Upper lobe of left lung (tissue), 6 donors: ENCODE data around the gene WBP1L. TPM values are rescaled to one million over a fixed set of nuclear protein-coding genes. Genes with fewer than 3 reads are reported as not detected.

Source experiments
- ATAC-seq, 2 donors: fragments of 200-7000 bp; cut with Tn5 transposase; one replicate each; pipeline ENCODE4 v1.9.1; 2022; ENCODE audit warnings: mild to moderate bottlenecking in 2 of 2, moderate library complexity in 2 of 2; ENCODE audit not compliant: low FRiP score in 2 of 2
- DNase-seq, 2 donors: peaks; one replicate each; pipeline ENCODE4 v3.0.0-alpha.2; 2019 to 2020
- H3K27ac ChIP-seq, 4 donors: fragments of 200-600 bp; sonication (generic); one replicate each; pipeline ENCODE4 v1.5.1; 2016 to 2019
- H3K27me3 ChIP-seq, 4 donors: fragments of 200-600 bp; sonication (generic); one replicate each; pipeline ENCODE4 v1.5.1; 2017 to 2019
- H3K36me3 ChIP-seq, 4 donors: fragments of 200-600 bp; sonication (generic); one replicate each; pipeline ENCODE4 v1.5.1; 2016 to 2019
- H3K4me1 ChIP-seq, 4 donors: fragments of 200-600 bp; sonication (generic); one replicate each; pipeline ENCODE4 v1.5.1; 2018 to 2019
- H3K4me3 ChIP-seq, 4 donors: fragments of 200-600 bp; sonication (generic); one replicate each; pipeline ENCODE4 v1.5.1; 2017 to 2019; ENCODE audit warnings: mild to moderate bottlenecking in 2 of 4, moderate library complexity in 1 of 4
- H3K9me3 ChIP-seq, 4 donors: fragments of 200-600 bp; sonication (generic); one replicate each; pipeline ENCODE4 v1.5.1; 2018 to 2019
- CTCF ChIP-seq, 6 experiments: fragments of 450-650 bp in 4 of 6; fragments of 200-600 bp in 2 of 6; sonication (generic) in 2 of 6; IDR thresholded peaks; one replicate each; pipeline ENCODE4 v1.5.1; 2016 to 2019; ENCODE audit warnings: antibody characterized with exemption in 6 of 6
- EP300 ChIP-seq, 4 donors: sonication (generic); formaldehyde crosslinking; IDR thresholded peaks; one replicate each; pipeline ENCODE4 v1.5.1; 2017; ENCODE audit warnings: antibody characterized with exemption in 4 of 4, control low read depth in 2 of 4
- POLR2A ChIP-seq, 4 donors: fragments of 450-650 bp; IDR thresholded peaks; one replicate each; pipeline ENCODE4 v1.5.1; 2016 to 2017; ENCODE audit warnings: antibody characterized with exemption in 4 of 4, mild to moderate bottlenecking in 2 of 4
- POLR2AphosphoS5 ChIP-seq, 2 donors: sonication (generic); formaldehyde crosslinking; IDR thresholded peaks; one replicate each; pipeline ENCODE4 v1.5.1; 2017; ENCODE audit warnings: antibody characterized with exemption in 2 of 2
- WGBS, 2 donors: methylation state at CpG; one replicate each; pipeline ENCODE4 v1.1.5; 2017 to 2018; 5-methylcytosine and 5-hydroxymethylcytosine counted together
- total RNA-seq, 6 donors: library from RNA; depleted of rRNA in 4 of 6; stranded (reverse); fragments of >200 nt in 4 of 6; gene quantifications; one replicate each; pipeline versions ENCODE4 v1.1.0 to v1.2.1, GENCODE V29; 2016 to 2021
- donor health status: DM: no; HTN: no; CAD: no; lungs with moderate emphysema.
- donor health status: DM: no; HTN: yes; CAD: no; lungs with severe emphysema.

Gene WBP1L
- total RNA-seq, 6 donors from 2014 or later, result 41.7 to 76.6 (median 54.7) TPM

DNA sequence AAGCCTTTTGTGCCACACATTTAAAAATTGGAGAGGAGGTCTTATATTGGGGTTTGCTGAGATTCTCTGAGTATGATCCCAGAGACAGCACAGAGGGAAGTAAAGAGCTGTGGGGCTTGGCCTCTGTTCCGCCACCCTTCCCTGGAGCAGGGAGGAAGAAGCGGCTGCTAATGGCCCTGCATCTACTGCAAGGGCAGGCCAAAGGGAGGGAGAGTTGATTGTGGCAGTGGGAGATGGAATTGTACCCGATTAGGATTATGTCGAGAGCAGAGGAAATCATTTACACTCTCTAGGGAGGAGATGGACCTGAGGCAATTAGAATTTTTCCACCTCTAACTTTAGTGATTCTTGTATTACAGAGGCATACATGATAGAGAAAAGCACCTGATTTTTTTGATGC lies 64.6 kb downstream of the WBP1L start:
- ATAC-seq (no peak), DNase-seq (no peak)
- TF ChIP-seq POLR2AphosphoS5 (IDR thresholded peaks at IDR 0.05), result no peak
- TF ChIP-seq POLR2A (IDR thresholded peaks at IDR 0.05), result no peak
- TF ChIP-seq EP300 (IDR thresholded peaks at IDR 0.05), result no peak
- no peak overlapping the region for H3K27ac ChIP-seq
- peaks cover 8 to 50% (median 34%) of the 10 kb centered on the region in 4 donors for H3K36me3 ChIP-seq
- peaks cover 6 to 24% (median 23%) of the 10 kb centered on the region in 4 donors for H3K4me1 ChIP-seq
- H3K27me3 ChIP-seq, result no peaks in the 10 kb centered on the region
- 91 to 92% methylated on average over 4 of the region's 4 CpGs for WGBS, 2 donors
- no peak overlapping the region for H3K4me3 ChIP-seq
- H3K9me3 ChIP-seq, result no peaks in the 10 kb centered on the region

DNA sequence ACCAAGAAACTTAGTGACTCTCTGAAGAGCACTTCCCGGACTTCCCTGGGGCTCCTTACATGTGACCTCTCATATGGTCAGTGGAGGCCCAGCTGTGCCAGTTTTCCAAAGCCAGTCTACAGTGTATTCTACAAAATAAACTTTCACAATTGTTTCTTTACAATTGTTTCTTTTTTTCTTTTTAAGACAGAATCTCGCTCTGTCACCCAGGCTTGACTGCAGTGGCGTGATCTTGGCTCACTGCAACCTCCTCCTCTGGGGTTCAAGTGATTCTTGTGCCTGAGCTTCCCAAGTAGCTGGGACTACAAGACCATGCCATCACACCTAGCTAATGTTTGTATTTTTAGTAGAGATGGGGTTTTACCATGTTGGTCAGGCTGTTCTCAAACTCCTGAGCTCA lies 67.6 kb downstream of the WBP1L start:
- WGBS, 2 donors, result 96 to 100% methylated on average over 3 of the region's 3 CpGs
- H3K27me3 ChIP-seq, result no peaks in the 10 kb centered on the region
- no peak for DNase-seq
- TF ChIP-seq POLR2AphosphoS5 (IDR thresholded peaks at IDR 0.05), result no peak
- TF ChIP-seq CTCF (IDR thresholded peaks at IDR 0.05), result no peak
- no peak for TF ChIP-seq EP300 (IDR thresholded peaks at IDR 0.05)
- TF ChIP-seq POLR2A (IDR thresholded peaks at IDR 0.05), result no peak
- H3K27ac ChIP-seq, result peak overlapping the region in 2 of 4 donors; percentile 61 to 64
- no peaks in the 10 kb centered on the region for H3K9me3 ChIP-seq
- no peak overlapping the region for H3K4me3 ChIP-seq
- no peak for ATAC-seq
- peaks cover 24 to 47% (median 41%) of the 10 kb centered on the region in 4 donors for H3K4me1 ChIP-seq
- H3K36me3 ChIP-seq, result peaks cover 14 to 59% (median 43%) of the 10 kb centered on the region in 4 donors

GRCh38 chr10:102812231-102812876 lies 68.6 kb downstream of the WBP1L start:
- peak in 1 of 2 donors; percentile 47 for DNase-seq
- no peak for ATAC-seq
- H3K27me3 ChIP-seq, result no peaks in the 10 kb centered on the region
- peaks cover 14 to 55% (median 43%) of the 10 kb centered on the region in 4 donors for H3K36me3 ChIP-seq
- H3K4me1 ChIP-seq, result peaks cover 31 to 58% (median 47%) of the 10 kb centered on the region in 4 donors
- no peaks in the 10 kb centered on the region for H3K9me3 ChIP-seq
- no peak overlapping the region for H3K4me3 ChIP-seq
- WGBS, 2 donors, result 62 to 79% methylated on average over 5 to 8 of the region's 9 CpGs
- peak overlapping the region; percentile 36 to 64 (median 56) for H3K27ac ChIP-seq
- no peak for TF ChIP-seq EP300 (IDR thresholded peaks at IDR 0.05)
- no peak for TF ChIP-seq POLR2AphosphoS5 (IDR thresholded peaks at IDR 0.05)
- TF ChIP-seq CTCF (IDR thresholded peaks at IDR 0.05), result no peak
- TF ChIP-seq POLR2A (IDR thresholded peaks at IDR 0.05), result no peak

- ATAC-seq, result no peak
- Histone ChIP-seq H3K27ac (peak overlapping the region in 3 of 4 donors; percentile 61 to 93 (median 91)), H3K4me3 (no peak overlapping the region), H3K27me3 (no peaks in the 10 kb centered on the region), H3K4me1 (peaks cover 31 to 58% (median 47%) of the 10 kb centered on the region in 4 donors), H3K36me3 (peaks cover 14 to 55% (median 43%) of the 10 kb centered on the region in 4 donors), H3K9me3 (no peaks in the 10 kb centered on the region)
- TF ChIP-seq POLR2A (IDR thresholded peaks at IDR 0.05) (no peak), CTCF (IDR thresholded peaks at IDR 0.05) (no peak), EP300 (IDR thresholded peaks at IDR 0.05) (no peak)
- peak in 1 of 2 donors; percentile 73 for DNase-seq
- 65 to 87% methylated on average over 7 to 13 of the region's 17 CpGs for WGBS, 2 donors
These were observed 69.3 kb downstream of the WBP1L start for GRCh38 chr10:102813017-102813541.

DNA sequence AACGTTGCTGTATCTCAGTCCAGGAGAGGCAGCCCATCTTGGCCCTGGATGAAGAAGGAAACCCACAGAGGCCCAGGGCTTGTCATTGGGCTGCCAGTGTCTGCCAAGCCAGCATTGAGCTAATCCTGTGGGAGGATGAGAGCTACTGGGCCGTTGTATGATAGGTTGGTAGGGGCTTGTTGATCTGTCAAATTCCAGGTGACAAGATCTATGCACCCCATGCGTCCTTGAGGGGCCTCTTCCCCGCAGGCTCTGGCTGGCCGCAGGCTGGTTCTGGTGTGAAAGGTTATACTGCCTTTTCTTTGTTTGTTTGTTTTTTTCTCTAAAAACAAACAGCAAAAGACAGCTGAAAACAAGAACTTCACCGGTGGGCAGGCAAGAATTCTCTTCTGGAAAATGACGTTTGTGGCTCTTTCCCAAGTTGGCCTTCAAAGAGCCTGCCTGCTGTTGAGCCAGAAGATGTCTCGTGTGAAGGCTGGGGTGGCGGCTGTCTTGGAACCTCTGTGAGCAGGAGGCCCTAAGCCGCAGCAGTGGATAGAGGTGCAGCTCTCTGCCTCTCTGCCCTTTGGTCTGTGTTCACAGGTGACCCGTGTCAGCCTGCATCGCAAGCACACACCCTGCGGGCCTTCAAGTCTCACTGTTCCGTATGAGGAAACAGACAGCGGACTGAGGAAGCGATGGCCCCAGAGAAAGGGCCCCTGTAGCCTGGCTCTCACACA lies 70.1 kb downstream of the WBP1L start:
- Histone ChIP-seq H3K27me3 (no peaks in the 10 kb centered on the region), H3K9me3 (no peaks in the 10 kb centered on the region), H3K27ac (peak overlapping the region in 3 of 4 donors; percentile 88 to 93 (median 91)), H3K4me3 (no peak overlapping the region), H3K36me3 (peaks cover 14 to 55% (median 43%) of the 10 kb centered on the region in 4 donors), H3K4me1 (peaks cover 31 to 61% (median 46%) of the 10 kb centered on the region in 4 donors)
- whole genome bisulfite sequencing, 2 donors, result 81 to 85% methylated on average over 16 of the region's 16 CpGs
- TF ChIP-seq CTCF (IDR thresholded peaks at IDR 0.05) (no peak), POLR2A (IDR thresholded peaks at IDR 0.05) (peak in 1 of 4 donors; percentile 9), EP300 (IDR thresholded peaks at IDR 0.05) (no peak), POLR2AphosphoS5 (IDR thresholded peaks at IDR 0.05) (no peak)
- DNase-seq (no peak), ATAC-seq (no peak)
